ENCODE data around the gene TMEM156. TPM values are rescaled to one million over a fixed set of nuclear protein-coding genes. Genes with fewer than 3 reads are reported as not detected.

The TMEM156 gene
- total and polyA plus RNA-seq, 10 of the 15 experiments (the other 5 are each of a cell fraction or from before 2014, with no cell fraction given) = 20.8 to 48.3 (median 32.7) TPM

DNA sequence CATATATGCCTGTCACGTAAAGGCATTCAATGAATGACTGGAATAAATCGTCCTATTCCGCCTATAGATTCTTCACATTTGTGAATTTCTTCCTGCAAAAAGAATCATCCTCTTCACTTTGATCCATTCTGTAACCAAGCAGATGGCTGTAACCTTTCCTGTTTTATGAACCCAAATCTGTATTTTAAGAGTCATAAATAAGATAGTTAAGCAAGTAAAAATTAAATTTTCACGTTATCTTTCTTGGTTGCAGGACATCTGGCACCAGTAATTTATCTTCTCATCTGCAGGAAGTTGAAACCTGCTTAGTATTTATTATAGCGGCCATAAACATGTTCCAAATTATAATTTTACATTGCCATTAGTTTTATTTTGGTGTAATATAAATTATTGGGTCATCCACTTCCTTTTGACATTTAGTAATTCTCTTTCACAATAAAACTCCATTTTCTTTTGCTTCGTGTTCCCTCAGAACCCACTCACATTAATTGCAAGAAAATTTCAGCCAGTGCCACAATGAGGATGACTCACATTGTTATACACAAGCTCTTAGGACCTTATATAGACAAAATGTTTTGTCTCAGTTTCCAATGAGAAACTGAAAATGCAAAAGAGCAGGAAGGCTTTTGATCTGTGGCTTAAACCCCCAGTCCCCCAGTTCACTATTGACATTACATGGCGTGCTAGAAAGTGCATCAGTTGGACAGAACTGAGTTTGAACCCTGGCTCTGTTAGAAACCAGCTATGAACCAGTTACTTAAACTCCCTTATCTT is 51.1 kb downstream of the TMEM156 start (continued):
- TF ChIP-seq CBFB (IDR thresholded peaks at IDR 0.05; ENCODE audit: low read depth) (no peak), CEBPB (IDR thresholded peaks at IDR 0.05; ENCODE audit: borderline replicate concordance in 1 of 2, low read depth in 2 of 2, low read length in 2 of 2) (no peak), SMAD5 (IDR thresholded peaks at IDR 0.05; ENCODE audit: low read depth) (no peak), MTA3 (IDR thresholded peaks at IDR 0.05; ENCODE audit: borderline replicate concordance, low read length) (0 out of 2 replicates have a peak, but pooled peaks have one; percentile 71), ESRRA (IDR thresholded peaks at IDR 0.05; ENCODE audit: low read length) (no peak), CREM (IDR thresholded peaks at IDR 0.05; ENCODE audit: low read depth) (peak; percentile 63; the same call in 1 of the 2 replicates), SRF (IDR thresholded peaks at IDR 0.05; ENCODE audit: low read depth in 2 of 2, low read length in 2 of 2) (peak in 1 of 2 experiments; percentile 87; a peak in 2 of 4 replicates), SREBF1 (IDR thresholded peaks at IDR 0.05; ENCODE audit: low read length) (no peak), MXI1 (IDR thresholded peaks at IDR 0.05; ENCODE audit: low read depth, low read length) (no peak), POLR2AphosphoS5 (IDR thresholded peaks at IDR 0.05; ENCODE audit: low read length) (no peak), ATF7 (IDR thresholded peaks at IDR 0.05; ENCODE audit: low read depth) (no peak)
- TF ChIP-seq, protein P1, sequence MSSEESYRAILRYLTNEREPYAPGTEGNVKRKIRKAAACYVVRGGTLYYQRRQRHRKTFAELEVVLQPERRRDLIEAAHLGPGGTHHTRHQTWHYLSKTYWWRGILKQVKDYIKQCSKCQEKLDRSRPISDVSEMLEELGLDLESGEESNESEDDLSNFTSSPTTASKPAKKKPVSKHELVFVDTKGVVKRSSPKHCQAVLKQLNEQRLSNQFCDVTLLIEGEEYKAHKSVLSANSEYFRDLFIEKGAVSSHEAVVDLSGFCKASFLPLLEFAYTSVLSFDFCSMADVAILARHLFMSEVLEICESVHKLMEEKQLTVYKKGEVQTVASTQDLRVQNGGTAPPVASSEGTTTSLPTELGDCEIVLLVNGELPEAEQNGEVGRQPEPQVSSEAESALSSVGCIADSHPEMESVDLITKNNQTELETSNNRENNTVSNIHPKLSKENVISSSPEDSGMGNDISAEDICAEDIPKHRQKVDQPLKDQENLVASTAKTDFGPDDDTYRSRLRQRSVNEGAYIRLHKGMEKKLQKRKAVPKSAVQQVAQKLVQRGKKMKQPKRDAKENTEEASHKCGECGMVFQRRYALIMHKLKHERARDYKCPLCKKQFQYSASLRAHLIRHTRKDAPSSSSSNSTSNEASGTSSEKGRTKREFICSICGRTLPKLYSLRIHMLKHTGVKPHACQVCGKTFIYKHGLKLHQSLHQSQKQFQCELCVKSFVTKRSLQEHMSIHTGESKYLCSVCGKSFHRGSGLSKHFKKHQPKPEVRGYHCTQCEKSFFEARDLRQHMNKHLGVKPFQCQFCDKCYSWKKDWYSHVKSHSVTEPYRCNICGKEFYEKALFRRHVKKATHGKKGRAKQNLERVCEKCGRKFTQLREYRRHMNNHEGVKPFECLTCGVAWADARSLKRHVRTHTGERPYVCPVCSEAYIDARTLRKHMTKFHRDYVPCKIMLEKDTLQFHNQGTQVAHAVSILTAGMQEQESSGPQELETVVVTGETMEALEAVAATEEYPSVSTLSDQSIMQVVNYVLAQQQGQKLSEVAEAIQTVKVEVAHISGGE (CRISPR knock-in tag; IDR thresholded peaks at IDR 0.05) = no peak
- TF ChIP-seq, protein P2, sequence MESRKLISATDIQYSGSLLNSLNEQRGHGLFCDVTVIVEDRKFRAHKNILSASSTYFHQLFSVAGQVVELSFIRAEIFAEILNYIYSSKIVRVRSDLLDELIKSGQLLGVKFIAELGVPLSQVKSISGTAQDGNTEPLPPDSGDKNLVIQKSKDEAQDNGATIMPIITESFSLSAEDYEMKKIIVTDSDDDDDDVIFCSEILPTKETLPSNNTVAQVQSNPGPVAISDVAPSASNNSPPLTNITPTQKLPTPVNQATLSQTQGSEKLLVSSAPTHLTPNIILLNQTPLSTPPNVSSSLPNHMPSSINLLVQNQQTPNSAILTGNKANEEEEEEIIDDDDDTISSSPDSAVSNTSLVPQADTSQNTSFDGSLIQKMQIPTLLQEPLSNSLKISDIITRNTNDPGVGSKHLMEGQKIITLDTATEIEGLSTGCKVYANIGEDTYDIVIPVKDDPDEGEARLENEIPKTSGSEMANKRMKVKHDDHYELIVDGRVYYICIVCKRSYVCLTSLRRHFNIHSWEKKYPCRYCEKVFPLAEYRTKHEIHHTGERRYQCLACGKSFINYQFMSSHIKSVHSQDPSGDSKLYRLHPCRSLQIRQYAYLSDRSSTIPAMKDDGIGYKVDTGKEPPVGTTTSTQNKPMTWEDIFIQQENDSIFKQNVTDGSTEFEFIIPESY (IDR thresholded peaks at IDR 0.05) = no peak

Data from GM12878 (cell line).